HG03064 (cell line): ENCODE measurements around the gene CRAMP1.

Experiments
- ATAC-seq: cut with Tn5 transposase; IDR thresholded peaks from one replicate; pipeline ENCODE4 v1.9.1; 2021; ENCODE audit warnings: low read depth; ENCODE audit not compliant: unreplicated experiment

Gene CRAMP1

GRCh38 chr16:1631230-1631629 is 19.1 kb downstream of the CRAMP1 start:
- ATAC-seq, result no peak

DNA sequence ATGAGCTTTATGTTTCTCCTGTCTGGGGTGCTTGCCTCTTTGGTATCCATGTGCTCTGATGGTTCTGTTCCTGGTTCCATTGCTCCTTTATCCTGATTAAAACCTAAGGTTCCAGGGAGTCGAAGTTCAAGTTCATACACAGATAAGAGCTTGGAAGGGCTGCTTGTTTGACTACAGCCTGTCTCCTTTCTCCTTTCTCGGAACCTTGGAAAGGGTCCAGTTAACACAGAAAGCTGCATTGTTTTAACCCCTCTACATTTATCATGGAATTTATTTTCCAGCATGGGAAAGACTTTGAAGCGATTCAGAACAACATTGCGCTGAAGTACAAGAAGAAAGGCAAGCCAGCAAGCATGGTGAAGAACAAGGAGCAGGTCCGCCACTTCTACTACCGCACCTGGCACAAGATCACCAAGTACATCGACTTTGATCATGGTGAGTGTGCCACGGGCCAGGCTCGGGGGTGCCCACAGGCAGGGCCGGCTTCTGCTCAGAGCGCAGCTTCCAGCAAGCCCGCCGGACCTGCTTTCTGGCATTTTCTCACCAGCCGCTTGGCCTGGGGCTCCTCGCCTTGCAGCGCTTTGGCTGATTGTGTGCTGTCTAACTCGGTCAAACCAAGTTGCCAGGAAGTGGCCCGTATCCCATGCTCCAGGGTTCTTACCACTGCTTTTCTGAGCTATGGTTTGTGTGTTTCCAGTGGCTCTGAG is 19.9 kb downstream of the CRAMP1 start:
- ATAC-seq, result no peak

DNA sequence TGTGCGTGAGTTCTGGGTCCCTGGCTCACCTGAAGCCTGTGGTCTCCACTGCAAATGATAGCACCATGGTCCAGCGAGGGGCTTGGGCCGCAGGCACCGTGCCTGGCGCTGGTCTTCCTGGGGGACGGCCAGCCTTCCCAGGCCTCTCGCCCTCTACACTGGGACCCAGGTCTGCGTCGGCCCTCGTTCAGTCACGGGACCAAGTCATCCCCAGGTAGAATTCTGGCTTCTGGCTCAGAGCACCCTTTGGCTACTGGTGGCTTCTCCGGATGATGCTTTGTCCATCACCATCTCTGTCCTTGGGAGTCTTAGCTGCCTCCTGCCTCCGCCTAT is 20.4 kb downstream of the CRAMP1 start:
- no peak for ATAC-seq

GRCh38 chr16:1633310-1633709 is 21.1 kb downstream of the CRAMP1 start:
- ATAC-seq, result no peak

GRCh38 chr16:1634541-1634940 is 22.4 kb downstream of the CRAMP1 start:
- no peak for ATAC-seq

DNA sequence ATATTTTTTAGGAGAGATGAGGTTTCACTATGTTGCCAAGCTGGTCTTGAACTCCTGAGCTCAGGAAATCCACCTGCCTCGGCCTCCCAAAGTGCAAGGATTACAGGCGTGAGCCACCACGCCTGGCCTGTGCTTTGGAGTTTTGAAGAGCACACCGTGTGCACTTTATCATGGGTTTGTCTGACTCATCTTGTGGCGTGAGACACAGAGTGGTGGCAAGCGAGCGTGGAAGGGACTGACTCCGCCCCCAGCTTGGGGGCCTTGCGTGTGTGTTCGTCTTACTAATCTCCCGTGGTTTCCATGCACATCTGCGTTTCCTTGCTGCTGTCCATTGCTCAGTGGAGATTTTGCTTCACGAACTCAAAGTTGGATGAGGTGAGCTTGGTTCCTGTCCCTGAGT is 22.9 kb downstream of the CRAMP1 start:
- ATAC-seq, result no peak

GRCh38 chr16:1637526-1637925 is 25.4 kb downstream of the CRAMP1 start:
- ATAC-seq, result no peak

- no peak for ATAC-seq
These were observed 26.6 kb downstream of the CRAMP1 start for GRCh38 chr16:1638757-1639156.

- no peak for ATAC-seq
These were observed 27.1 kb downstream of the CRAMP1 start for GRCh38 chr16:1639282-1639681.

DNA sequence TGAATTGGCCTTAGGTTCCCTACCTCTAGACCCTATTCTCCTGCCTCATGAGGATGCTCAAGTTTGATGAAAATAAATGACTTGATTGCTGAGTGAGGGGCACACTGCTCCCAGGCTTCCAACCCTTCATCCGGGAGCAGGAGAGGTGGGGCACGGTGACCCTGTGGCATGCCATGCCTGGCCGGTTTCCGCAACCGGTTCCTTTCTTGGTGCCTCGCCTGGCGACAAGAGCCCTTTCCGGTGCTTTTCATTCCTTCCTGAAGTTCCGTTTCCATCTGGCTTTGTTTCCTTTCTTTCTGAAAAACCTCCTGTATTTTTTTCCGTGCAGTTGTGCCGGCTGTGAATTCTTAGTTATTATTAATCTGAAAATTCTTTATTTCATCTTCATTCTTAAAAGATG is 27.7 kb downstream of the CRAMP1 start:
- ATAC-seq, result no peak

GRCh38 chr16:1640261-1640941 is 28.2 kb downstream of the CRAMP1 start:
- ATAC-seq, result no peak

- no peak for ATAC-seq
These were observed 29.1 kb downstream of the CRAMP1 start for GRCh38 chr16:1641261-1641660.

- no peak for ATAC-seq
These were observed 30.0 kb downstream of the CRAMP1 start for GRCh38 chr16:1642148-1642547.

DNA sequence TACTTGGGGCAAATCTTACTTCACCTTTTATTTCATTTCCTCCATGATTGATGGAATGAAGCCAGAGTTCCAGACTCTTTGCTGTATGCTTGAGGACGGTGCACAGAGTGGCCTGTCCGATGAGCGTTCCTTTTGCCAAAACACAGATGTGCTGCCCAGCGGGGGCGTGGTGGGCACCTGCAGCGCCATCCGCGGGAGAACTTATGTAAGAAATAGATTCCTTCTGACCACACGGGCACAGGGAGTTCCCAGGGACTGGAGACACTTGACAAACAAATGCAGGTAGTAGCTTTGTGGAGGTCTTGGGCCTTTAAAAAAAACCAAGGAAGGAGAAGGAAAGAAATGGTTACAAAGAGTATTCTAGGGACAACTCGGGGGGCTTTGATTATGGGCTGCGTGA is 30.6 kb downstream of the CRAMP1 start:
- no peak for ATAC-seq

- ATAC-seq, result no peak
These were observed 31.4 kb downstream of the CRAMP1 start for GRCh38 chr16:1643521-1643920.

GRCh38 chr16:1645914-1646525 is 33.9 kb downstream of the CRAMP1 start:
- ATAC-seq, result no peak

- no peak for ATAC-seq
These were observed 35.7 kb downstream of the CRAMP1 start for GRCh38 chr16:1647856-1648255.

- ATAC-seq, result no peak
These were observed 38.0 kb downstream of the CRAMP1 start for GRCh38 chr16:1650131-1650530.

DNA sequence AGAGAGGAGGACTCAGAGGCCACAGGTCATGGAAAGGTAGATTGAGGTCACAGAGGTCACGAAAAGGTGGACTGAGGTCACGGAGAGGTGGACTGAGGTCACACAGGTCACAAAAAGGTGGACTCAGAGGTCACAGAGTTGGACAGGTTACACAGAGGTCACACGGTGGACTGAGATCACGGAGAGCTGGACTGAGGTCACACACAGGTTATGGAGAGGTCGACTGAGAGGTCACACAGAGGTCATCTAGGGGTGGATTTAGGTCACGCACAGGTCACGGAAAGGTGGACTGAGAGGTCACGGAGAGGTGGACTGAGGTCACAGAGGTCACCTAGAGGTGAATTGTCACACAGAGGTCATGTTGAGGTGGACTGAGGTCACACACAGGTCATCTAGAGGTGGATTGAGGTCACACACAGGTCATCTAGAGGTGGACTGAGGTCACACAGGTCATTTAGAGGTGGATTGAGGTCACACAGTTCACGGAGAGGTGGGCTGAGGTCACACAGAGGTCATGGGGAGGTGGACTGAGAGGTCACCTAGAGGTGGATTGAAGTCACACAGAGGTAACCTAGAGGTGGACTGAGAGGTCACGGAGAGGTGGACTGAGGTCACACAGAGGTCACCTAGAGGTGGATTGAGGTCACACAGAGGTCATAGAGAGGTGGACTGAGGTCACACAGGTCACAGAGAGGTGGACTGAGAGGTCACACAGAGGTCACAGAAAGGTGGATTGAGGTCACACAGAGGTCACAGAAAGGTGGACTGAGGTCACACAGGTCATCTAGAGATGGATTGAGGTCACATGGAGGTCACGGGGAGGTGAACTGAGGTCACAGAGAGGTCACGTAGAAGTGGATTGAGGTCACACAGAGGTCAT is 39.2 kb downstream of the CRAMP1 start:
- no peak for ATAC-seq

- ATAC-seq, result no peak
These were observed 39.8 kb downstream of the CRAMP1 start for GRCh38 chr16:1651974-1652312.

- no peak for ATAC-seq
These were observed 40.9 kb downstream of the CRAMP1 start for GRCh38 chr16:1653023-1653422.
